Pons (tissue), 1 donor: Measurements from ENCODE around the gene TBC1D25.

Source experiments
- DNase-seq: peaks from one replicate; pipeline ENCODE4 v3.0.0-alpha.2; 2016; ENCODE audit warnings: low spot score

The TBC1D25 gene

DNA sequence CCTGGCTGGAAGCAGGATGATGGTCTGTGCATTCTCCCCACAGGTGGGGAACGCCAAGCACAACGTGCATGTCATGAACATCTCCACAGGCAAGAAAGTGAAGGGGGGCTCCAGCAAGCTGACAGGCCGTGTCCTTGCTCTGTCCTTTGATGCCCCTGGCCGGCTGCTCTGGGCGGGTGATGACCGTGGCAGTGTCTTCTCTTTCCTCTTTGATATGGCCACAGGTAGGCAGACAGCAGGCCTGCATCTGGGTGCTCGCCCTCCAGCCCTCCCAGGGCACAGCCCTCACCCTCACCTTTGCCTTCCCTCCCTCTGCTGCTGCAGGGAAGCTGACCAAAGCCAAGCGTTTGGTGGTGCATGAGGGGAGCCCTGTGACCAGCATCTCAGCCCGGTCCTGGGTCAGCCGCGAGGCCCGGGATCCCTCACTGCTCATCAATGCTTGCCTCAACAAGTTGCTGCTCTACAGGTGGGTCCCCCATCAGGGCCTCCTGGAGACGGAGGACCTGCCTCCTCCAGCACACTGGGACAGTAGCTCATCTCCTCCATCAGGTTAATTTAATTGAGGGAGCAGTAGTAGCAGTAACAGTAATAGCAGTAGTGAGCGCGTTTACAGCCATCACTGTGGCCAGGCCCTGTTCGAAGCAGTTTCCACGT, 62.4 kb downstream of the TBC1D25 start:
- DNase-seq, result no peak

- no peak for DNase-seq
Observed at GRCh38 chrX:48604701-48605100, 65.2 kb downstream of the TBC1D25 start.

GRCh38 chrX:48606091-48606490, 66.6 kb downstream of the TBC1D25 start:
- DNase-seq, result no peak

GRCh38 chrX:48611703-48612102, 72.2 kb downstream of the TBC1D25 start:
- no peak for DNase-seq
